SK-N-SH treated with all-trans-retinoic acid at 6 μM for 48 hours (cell line): ENCODE measurements around the gene TRAPPC13.

Source experiments
- PPARA ChIP-seq: fragments of 250-450 bp; sonication (Bioruptor Pico); IDR thresholded peaks from 2 replicates; pipeline ENCODE4 v1.5.0; 2020; ENCODE audit warnings: mild to moderate bottlenecking, borderline replicate concordance
- RARB ChIP-seq: fragments of 250-450 bp; sonication (Bioruptor Pico); IDR thresholded peaks from 2 replicates; pipeline ENCODE4 v1.8.0; 2021; ENCODE audit warnings: mild to moderate bottlenecking, moderate library complexity
- SNAI2 ChIP-seq: fragments of 250-450 bp; sonication (Bioruptor Pico); IDR thresholded peaks from 2 replicates; pipeline ENCODE4 v1.5.0; 2020; ENCODE audit warnings: mild to moderate bottlenecking, moderate library complexity
- ZFP3 ChIP-seq: fragments of 250-450 bp; sonication (Bioruptor Pico); IDR thresholded peaks from 2 replicates; pipeline ENCODE4 v1.5.0; 2020; ENCODE audit warnings: mild to moderate bottlenecking, moderate library complexity
- ZFP30 ChIP-seq: fragments of 450-650 bp; formaldehyde crosslinking; IDR thresholded peaks from 2 replicates; pipeline ENCODE4 v1.5.0; 2022; ENCODE audit warnings: mild to moderate bottlenecking, moderate library complexity
- ZNF565 ChIP-seq: fragments of 450-650 bp; formaldehyde crosslinking; conservative IDR thresholded peaks from 2 replicates; pipeline ENCODE4 v1.5.0; 2020; ENCODE audit warnings: low read depth, mild to moderate bottlenecking, moderate library complexity

DNA sequence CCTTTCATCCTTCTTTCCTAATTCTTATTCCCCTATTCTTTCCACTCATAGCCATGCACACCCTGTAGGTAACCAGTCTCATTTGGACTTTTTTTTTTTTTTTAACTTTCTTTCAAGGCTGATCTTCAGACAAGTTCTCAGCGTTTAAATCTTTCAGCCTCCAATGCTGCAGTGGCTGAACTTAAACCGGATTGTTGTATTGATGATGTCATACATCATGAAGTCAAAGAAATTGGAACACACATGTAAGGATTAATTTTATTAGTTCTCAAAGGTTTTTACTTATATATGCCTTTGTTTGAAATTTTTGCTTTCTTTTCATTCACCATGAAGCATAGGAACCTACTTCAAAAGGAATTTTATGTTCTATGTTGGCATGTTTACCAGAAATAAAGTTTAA, 22.1 kb downstream of the TRAPPC13 start:
- TF ChIP-seq ZFP30 (CRISPR knock-in tag) (no peak), PPARA (CRISPR knock-in tag) (no peak), SNAI2 (no peak), RARB (CRISPR knock-in tag) (no peak), ZFP3 (no peak), ZNF565 (no peak)
